HCT116 (cell line): ENCODE data around the gene TMEM239. TPM values are rescaled to one million over a fixed set of nuclear protein-coding genes. Genes with fewer than 3 reads are reported as not detected.

ENCODE experiments used
- ATAC-seq: fragments of 200-7000 bp; cut with Tn5 transposase; 2 replicates; pipeline ENCODE4 v1.9.1; 2020; ENCODE audit warnings: mild to moderate bottlenecking, moderate library complexity
- BruUV-seq: library from RNA; stranded (reverse); fragments of 400-500 nt; replicated peaks from 2 replicates; lab custom pipeline; 2021; lab: Mats Ljungman, UMichigan
- CTCF ChIA-PET: fragments of 300-600 bp; sonication (Branson Sonifier 250); formaldehyde crosslinking; loops from one replicate; lab custom pipeline; 2021; ENCODE audit warnings: antibody characterized with exemption; lab: Charles Lee
- POLR2A ChIA-PET: fragments of 300-600, 350-600 bp; sonication (Branson Sonifier 250); formaldehyde crosslinking; loops from one replicate; lab custom pipeline; 2021; ENCODE audit warnings: antibody characterized with exemption; lab: Charles Lee
- RAD21 ChIA-PET, 2 experiments: fragments of 300-600 bp; sonication (Branson Sonifier 250); formaldehyde crosslinking; loops; one replicate each; lab custom pipeline; 2023; ENCODE audit warnings: low total read pairs in 2 of 2; ENCODE audit not compliant: uncharacterized antibody in 2 of 2, unreplicated experiment in 2 of 2, low non-redundant PET in 1 of 2; lab: Charles Lee
- DNase-seq: peaks from one replicate; pipeline ENCODE4 v3.0.0-alpha.2; 2010; ENCODE audit warnings: low read depth, low spot score
- H2AFZ ChIP-seq: fragments of 200-600 bp; shearing (Covaris generic), sonication (generic); 2 replicates; pipeline ENCODE4 v1.6.1; 2017; ENCODE audit warnings: low read depth, mixed run types, mixed read lengths, antibody characterized with exemption, low read length; ENCODE audit not compliant: poor library complexity, severe bottlenecking
- H3K27ac ChIP-seq: 2 replicates; pipeline ENCODE4 v1.5.1; 2012; ENCODE audit warnings: low read depth, low read length
- H3K27me3 ChIP-seq: fragments of 200-600 bp; sonication (generic); 2 replicates; pipeline ENCODE4 v1.6.1; 2016; ENCODE audit warnings: mixed run types, low read length, mixed read lengths; ENCODE audit not compliant: insufficient read depth
- H3K36me3 ChIP-seq, 2 experiments: fragments of 200-500 bp in 1 of 2; fragments of 200-600 bp in 1 of 2; sonication (Bioruptor generic) in 1 of 2; sonication (generic) in 1 of 2; 2 replicates each; pipeline versions ENCODE4 v1.5.1 to v1.6.1; 2014 to 2016; ENCODE audit warnings: low read length in 2 of 2, inconsistent platforms in 1 of 2, mixed read lengths in 1 of 2, mixed run types in 1 of 2; ENCODE audit not compliant: insufficient read depth in 2 of 2, control insufficient read depth in 1 of 2
- H3K4me1 ChIP-seq, 2 experiments: fragments of 200-600 bp in 1 of 2; sonication (generic) in 1 of 2; 2 replicates each; pipeline versions ENCODE4 v1.5.1 to v1.6.1; 2012 to 2017; ENCODE audit warnings: low read length in 2 of 2, inconsistent platforms in 1 of 2, mild to moderate bottlenecking in 1 of 2, mixed read lengths in 1 of 2, mixed run types in 1 of 2, moderate library complexity in 1 of 2; ENCODE audit not compliant: insufficient read depth in 2 of 2, control insufficient read depth in 1 of 2
- H3K4me2 ChIP-seq: fragments of 200-600 bp; sonication (generic); 2 replicates; pipeline ENCODE4 v1.6.1; 2017; ENCODE audit warnings: mixed run types, low read length, mixed read lengths
- H3K4me3 ChIP-seq, 2 experiments: fragments of 200-600 bp in 1 of 2; sonication (generic) in 1 of 2; replicated peaks in 1 of 2; 2 replicates each; pipeline ENCODE4 v1.5.1; 2011 to 2016; ENCODE audit warnings: low read length in 2 of 2, control low read depth in 1 of 2, low read depth in 1 of 2, mild to moderate bottlenecking in 1 of 2, mixed read lengths in 1 of 2, mixed run types in 1 of 2
- H3K79me2 ChIP-seq: fragments of 200-600 bp; sonication (generic); 2 replicates; pipeline ENCODE4 v1.6.1; 2017; ENCODE audit warnings: mild to moderate bottlenecking, mixed run types, low read length, moderate library complexity, mixed read lengths; ENCODE audit not compliant: insufficient read depth
- H3K9ac ChIP-seq: fragments of 200-600 bp; sonication (generic); 2 replicates; pipeline ENCODE4 v1.6.1; 2016; ENCODE audit warnings: low read length, mixed read lengths
- H3K9me2 ChIP-seq: fragments of 200-600 bp; sonication (generic), shearing (Covaris generic); 2 replicates; pipeline ENCODE4 v1.6.1; 2017; ENCODE audit warnings: mixed run types, mild to moderate bottlenecking, moderate library complexity; ENCODE audit not compliant: insufficient read depth
- H3K9me3 ChIP-seq, 2 experiments: fragments of 200-500 bp in 1 of 2; fragments of 200-600 bp in 1 of 2; sonication (Bioruptor generic) in 1 of 2; sonication (generic) in 1 of 2; 2 replicates each; pipeline ENCODE4 v1.6.1; 2014 to 2017; ENCODE audit warnings: low read length in 2 of 2, mixed read lengths in 2 of 2, inconsistent platforms in 1 of 2, low read depth in 1 of 2, mild to moderate bottlenecking in 1 of 2, mixed run types in 1 of 2, moderate library complexity in 1 of 2; ENCODE audit not compliant: control insufficient read depth in 1 of 2, insufficient read depth in 1 of 2
- H4K20me1 ChIP-seq: fragments of 200-600 bp; sonication (generic), shearing (Covaris generic); 2 replicates; pipeline ENCODE4 v1.6.1; 2017; ENCODE audit warnings: mixed run types, mild to moderate bottlenecking, moderate library complexity; ENCODE audit not compliant: insufficient read depth
- ATF3 ChIP-seq: IDR thresholded peaks from 2 replicates; pipeline ENCODE4 v1.6.1; 2012
- CBX3 ChIP-seq: IDR thresholded peaks from 2 replicates; pipeline ENCODE4 v1.6.1; 2012; ENCODE audit warnings: low read depth
- CTCF ChIP-seq, 3 experiments: fragments of 200-600 bp in 1 of 3; sonication (generic) in 1 of 3; IDR thresholded peaks in 2 of 3; conservative IDR thresholded peaks in 1 of 3; 2 replicates each; pipeline ENCODE4 v1.5.1; 2012 to 2017; ENCODE audit warnings: low read depth in 2 of 3, low read length in 2 of 3, antibody characterized with exemption in 1 of 3, borderline replicate concordance in 1 of 3, control low read depth in 1 of 3, mild to moderate bottlenecking in 1 of 3, mixed read lengths in 1 of 3, mixed run types in 1 of 3, moderate library complexity in 1 of 3; ENCODE audit not compliant: insufficient read depth in 1 of 3
- ELF1 ChIP-seq: IDR thresholded peaks from 2 replicates; pipeline ENCODE4 v1.6.1; 2012; ENCODE audit warnings: low read depth, borderline replicate concordance
- FOSL1 ChIP-seq: IDR thresholded peaks from 2 replicates; pipeline ENCODE4 v1.6.1; 2012; ENCODE audit warnings: low read depth
- MAX ChIP-seq: IDR thresholded peaks from 2 replicates; pipeline ENCODE4 v1.6.1; 2012
- POLR2A ChIP-seq: IDR thresholded peaks from 2 replicates; pipeline ENCODE4 v1.7.0; 2011; ENCODE audit warnings: borderline replicate concordance; ENCODE audit not compliant: insufficient read depth, insufficient read length; ENCODE audit errors: extremely low read depth
- POLR2AphosphoS5 ChIP-seq: IDR thresholded peaks from 2 replicates; pipeline ENCODE4 v1.6.1; 2011; ENCODE audit warnings: mild to moderate bottlenecking, low read depth, low read length, moderate library complexity
- REST ChIP-seq: IDR thresholded peaks from 2 replicates; pipeline ENCODE4 v1.6.1; 2012; ENCODE audit warnings: low read depth
- SIN3A ChIP-seq: IDR thresholded peaks from 2 replicates; pipeline ENCODE4 v1.6.1; 2012; ENCODE audit warnings: low read depth
- ZNF274 ChIP-seq: fragments of 200-500 bp; sonication (Bioruptor generic); IDR thresholded peaks from 2 replicates; pipeline ENCODE4 v1.6.1; 2014; ENCODE audit warnings: mild to moderate bottlenecking, low read depth, low read length, inconsistent platforms
- intact Hi-C: fragments of 100-400 bp; cut with micrococcal nuclease; formaldehyde crosslinking; loops from 2 replicates; pipeline ENCODE4 v1.10.0; 2022
- total RNA-seq: library from RNA; stranded (reverse); gene quantifications from one replicate; pipeline ENCODE4 v1.2.1, GENCODE V29; 2021; ENCODE audit not compliant: unreplicated experiment

The TMEM239 gene
- total RNA-seq, 1 experiment from 2014 or later: not detected

DNA sequence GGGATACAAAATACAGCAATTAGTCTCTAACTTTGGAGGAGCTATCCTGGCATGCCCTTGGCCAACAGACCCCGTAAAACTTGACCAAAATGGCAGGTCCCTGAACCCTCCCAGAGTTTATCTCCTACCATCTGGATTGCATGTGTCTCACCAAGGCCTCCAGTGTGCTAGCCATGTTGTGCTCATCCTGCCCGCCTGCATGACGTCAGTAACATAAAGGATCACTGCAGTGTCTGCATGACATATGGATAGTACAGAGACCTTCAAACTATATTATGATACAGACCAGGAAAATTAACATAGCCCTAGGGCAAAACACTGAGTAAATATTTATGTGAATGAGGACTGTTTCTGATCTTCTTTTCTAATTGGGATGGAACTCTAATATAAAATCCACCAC, 41.0 kb upstream of the TMEM239 start:
- no peaks in the 10 kb centered on the region for H3K36me3 ChIP-seq
- no TSS peak for BruUV-seq
- H3K4me3 ChIP-seq: no peak overlapping the region
- no peaks in the 10 kb centered on the region for H3K79me2 ChIP-seq
- ChIA-PET CTCF (no interaction called here), RAD21 (no interaction called here), POLR2A (no interaction called here)
- H3K9me2 ChIP-seq: no peaks in the 10 kb centered on the region
- H3K9me3 ChIP-seq: no peaks in the 10 kb centered on the region
- intact Hi-C loops: no loop called here
- no peak overlapping the region for H3K4me2 ChIP-seq
- H2AFZ ChIP-seq: no peak overlapping the region
- no peak overlapping the region for H3K27ac ChIP-seq
- no peak for ATAC-seq
- no peak overlapping the region for H3K9ac ChIP-seq
- H4K20me1 ChIP-seq: no peaks in the 10 kb centered on the region
- H3K27me3 ChIP-seq: no peaks in the 10 kb centered on the region
- TF ChIP-seq REST (no peak), POLR2A (no peak), FOSL1 (no peak), ZNF274 (no peak), CTCF (IDR thresholded peaks at IDR 0.05 in 2 of 3, conservative IDR thresholded peaks at IDR 0.05 in 1 of 3; ENCODE audit: borderline replicate concordance in 1 of 3, insufficient read depth in 1 of 3, low read depth in 2 of 3, low read length in 2 of 3) (no peak), CBX3 (no peak), ELF1 (no peak), POLR2AphosphoS5 (no peak), SIN3A (no peak), MAX (no peak), ATF3 (no peak)
- DNase-seq: no peak
- H3K4me1 ChIP-seq: no peaks in the 10 kb centered on the region
